NCI-H1694 treated with DMSO at 0.1 percent for 48 hours (cell line): ENCODE measurements around the gene MACROH2A1.
A peak's percentile ranks its signal among the peaks of the same experiment; 100 is the strongest.
"Not testable (repeated sequence)": the region's sequence is repeated elsewhere in the genome, so short reads cannot be mapped to it uniquely, and the experiment has no call there.

Source experiments
- DNase-seq: peaks from one replicate; lab custom pipeline; 2025; lab: John Stamatoyannopoulos, UW

MACROH2A1 gene

GRCh38 chr5:135376961-135377624, 21.9 kb downstream of the MACROH2A1 start:
- DNase-seq = peak; percentile 5

- no peak for DNase-seq
These were observed 23.8 kb downstream of the MACROH2A1 start for GRCh38 chr5:135375040-135375793.

- peak; percentile 8 for DNase-seq
These were observed 25.1 kb downstream of the MACROH2A1 start for GRCh38 chr5:135373736-135374515.

- no peak for DNase-seq
These were observed 26.2 kb downstream of the MACROH2A1 start for GRCh38 chr5:135372654-135373381.

- no peak for DNase-seq
These were observed 27.3 kb downstream of the MACROH2A1 start for GRCh38 chr5:135371622-135372232.

- DNase-seq = no peak
These were observed 29.1 kb downstream of the MACROH2A1 start for GRCh38 chr5:135369952-135370351.

GRCh38 chr5:135367554-135367953, 31.5 kb downstream of the MACROH2A1 start:
- no peak for DNase-seq

- DNase-seq = no peak
These were observed 32.0 kb downstream of the MACROH2A1 start for GRCh38 chr5:135367076-135367475.

- no peak for DNase-seq
These were observed 33.8 kb downstream of the MACROH2A1 start for GRCh38 chr5:135365281-135365680.

- no peak for DNase-seq
These were observed 34.4 kb downstream of the MACROH2A1 start for GRCh38 chr5:135364421-135365262.

GRCh38 chr5:135363342-135363741, 35.7 kb downstream of the MACROH2A1 start:
- DNase-seq = not testable (repeated sequence)

- no peak for DNase-seq
These were observed 36.9 kb downstream of the MACROH2A1 start for GRCh38 chr5:135362102-135362501.

- no peak for DNase-seq
These were observed 38.5 kb downstream of the MACROH2A1 start for GRCh38 chr5:135360278-135361274.

- DNase-seq = no peak
These were observed 39.5 kb downstream of the MACROH2A1 start for GRCh38 chr5:135359374-135360165.

- DNase-seq = no peak
These were observed 41.3 kb downstream of the MACROH2A1 start for GRCh38 chr5:135357685-135358084.

GRCh38 chr5:135356522-135357318, 42.3 kb downstream of the MACROH2A1 start:
- no peak for DNase-seq

- DNase-seq = no peak
These were observed 43.9 kb downstream of the MACROH2A1 start for GRCh38 chr5:135355169-135355568.
